ENCODE data around the gene DUT. TPM values are rescaled to one million over a fixed set of nuclear protein-coding genes. Genes with fewer than 3 reads are reported as not detected.
"Not testable (repeated sequence)": the region's sequence is repeated elsewhere in the genome, so short reads cannot be mapped to it uniquely, and the experiment has no call there.

The DUT gene
- 133 TPM for polyA plus RNA-seq (2013, experiment 1 of 2; ENCODE audit: insufficient read length)
- polyA plus RNA-seq (2013, experiment 2 of 2; ENCODE audit: insufficient read length) = 78.3 TPM

DNA sequence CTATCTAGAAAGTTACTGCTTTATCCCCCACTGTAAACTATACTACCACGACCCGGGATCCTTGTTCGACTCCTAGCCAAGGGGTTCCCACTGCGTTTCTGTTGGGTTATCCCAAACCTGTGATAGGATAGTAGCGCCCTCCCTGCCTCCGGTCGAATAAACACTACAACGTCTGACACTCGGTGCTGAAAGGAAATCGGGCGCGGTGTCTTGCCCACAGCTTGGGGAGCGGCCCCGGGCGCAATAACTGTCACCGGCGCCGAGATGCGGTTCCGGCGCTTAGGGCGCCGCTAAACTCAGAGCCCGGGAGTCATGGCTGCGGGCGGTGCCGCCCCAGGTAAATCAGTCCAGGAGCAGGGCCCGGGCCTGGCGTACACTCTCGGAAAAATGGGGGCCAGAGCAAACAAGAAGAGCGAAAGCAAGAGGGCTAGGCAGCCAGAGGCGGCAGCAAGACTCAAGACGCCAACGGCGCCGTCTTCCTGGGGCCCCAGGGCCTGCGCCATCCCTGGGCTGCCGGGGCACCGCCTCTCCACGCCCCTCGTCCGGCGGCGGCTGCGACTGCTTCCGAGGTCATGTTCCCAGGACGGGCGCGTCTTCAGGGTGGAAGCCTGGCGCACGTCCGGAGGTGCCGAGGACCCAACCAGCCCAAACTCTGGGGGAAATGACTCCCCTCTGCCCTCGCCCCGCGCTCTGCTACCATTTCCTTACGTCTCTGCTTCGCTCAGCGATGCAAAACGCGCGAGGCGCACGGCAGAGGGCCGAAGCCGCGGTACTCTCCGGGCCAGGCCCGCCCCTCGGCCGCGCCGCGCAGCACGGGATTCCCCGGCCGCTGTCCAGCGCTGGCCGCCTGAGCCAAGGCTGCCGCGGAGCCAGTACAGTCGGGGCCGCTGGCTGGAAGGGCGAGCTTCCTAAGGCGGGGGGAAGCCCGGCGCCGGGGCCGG is at the start of gene DUT:
TSS of gene DUT (plus strand) at position 575 of the 941 bp plus-strand sequence. CDS start at position 662, 87 bp downstream.
- peak; percentile 83 for DNase-seq

DNA sequence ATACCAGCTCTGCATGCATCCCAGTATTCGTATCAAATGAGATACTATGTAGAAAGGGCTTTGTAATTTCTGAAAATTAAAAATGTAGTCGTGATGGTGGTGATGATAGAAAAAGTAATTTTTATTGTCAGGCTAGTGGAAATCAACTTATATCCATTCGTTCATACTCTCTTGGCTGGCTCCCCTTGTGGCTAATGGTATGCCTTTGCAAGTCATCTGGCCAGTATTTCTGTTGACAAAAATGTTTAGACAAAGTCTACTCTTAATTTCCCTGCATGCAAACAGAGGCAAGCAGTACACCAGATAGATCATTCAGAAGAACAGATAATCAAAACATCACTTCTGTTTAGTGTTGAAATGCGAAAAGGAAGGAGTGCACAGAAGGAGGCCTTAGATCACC is 49.6 kb upstream of the DUT start:
- DNase-seq = no peak

DNA sequence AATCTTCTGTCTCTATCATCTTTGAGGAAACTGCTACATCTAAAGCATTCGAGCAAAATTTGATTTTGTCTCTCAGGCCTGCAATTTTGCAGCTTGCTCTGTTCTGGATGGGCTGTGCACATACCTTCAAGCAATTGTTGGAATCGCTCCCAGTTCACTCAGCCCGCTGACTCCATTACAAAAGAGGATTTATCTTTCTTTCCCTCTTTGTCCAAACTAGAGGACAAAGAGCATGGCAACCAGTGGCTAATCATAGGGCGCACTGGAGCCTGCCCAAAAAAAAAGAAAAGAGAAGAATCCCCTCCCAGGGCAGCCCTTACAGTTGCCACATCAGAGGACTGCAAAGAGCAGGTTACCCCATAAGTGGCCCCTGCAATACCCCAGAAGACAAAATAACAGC is 49.0 kb upstream of the DUT start:
- no peak for DNase-seq

DNA sequence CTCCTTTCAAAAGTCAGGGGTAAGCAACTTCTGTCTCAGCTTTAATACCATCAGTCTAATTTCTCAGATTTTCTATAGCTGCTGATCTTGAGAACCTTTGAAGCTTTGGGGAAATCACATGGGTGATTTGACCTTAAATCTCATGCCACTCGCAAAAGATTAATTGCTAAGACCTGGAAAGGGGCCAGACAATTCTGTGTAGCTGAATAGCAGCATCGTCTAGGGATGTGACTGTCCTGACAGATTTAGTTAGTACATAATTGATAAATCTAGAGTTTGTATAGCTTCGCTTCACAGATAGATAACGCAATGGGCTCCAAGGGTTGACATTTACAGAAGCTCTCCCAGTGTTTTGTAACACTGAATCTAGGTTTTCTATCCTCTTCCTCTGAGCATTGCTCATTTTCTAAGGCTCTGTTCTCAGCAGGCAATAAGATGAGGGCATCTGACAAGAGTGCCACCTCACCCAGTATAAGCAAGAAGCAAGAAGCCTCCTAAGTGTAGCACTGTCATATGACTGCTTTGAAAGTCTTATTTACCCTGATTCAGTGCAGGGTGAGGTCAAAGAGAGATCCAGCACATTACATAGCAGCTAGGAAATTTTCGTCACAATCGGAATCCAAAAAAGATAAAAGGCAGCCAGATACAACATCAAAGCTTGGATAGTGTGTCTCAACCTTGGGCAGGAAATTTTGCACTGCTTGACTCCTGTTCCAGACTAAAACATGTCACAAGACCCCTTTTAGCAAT is 47.7 kb upstream of the DUT start:
- DNase-seq = no peak

DNA sequence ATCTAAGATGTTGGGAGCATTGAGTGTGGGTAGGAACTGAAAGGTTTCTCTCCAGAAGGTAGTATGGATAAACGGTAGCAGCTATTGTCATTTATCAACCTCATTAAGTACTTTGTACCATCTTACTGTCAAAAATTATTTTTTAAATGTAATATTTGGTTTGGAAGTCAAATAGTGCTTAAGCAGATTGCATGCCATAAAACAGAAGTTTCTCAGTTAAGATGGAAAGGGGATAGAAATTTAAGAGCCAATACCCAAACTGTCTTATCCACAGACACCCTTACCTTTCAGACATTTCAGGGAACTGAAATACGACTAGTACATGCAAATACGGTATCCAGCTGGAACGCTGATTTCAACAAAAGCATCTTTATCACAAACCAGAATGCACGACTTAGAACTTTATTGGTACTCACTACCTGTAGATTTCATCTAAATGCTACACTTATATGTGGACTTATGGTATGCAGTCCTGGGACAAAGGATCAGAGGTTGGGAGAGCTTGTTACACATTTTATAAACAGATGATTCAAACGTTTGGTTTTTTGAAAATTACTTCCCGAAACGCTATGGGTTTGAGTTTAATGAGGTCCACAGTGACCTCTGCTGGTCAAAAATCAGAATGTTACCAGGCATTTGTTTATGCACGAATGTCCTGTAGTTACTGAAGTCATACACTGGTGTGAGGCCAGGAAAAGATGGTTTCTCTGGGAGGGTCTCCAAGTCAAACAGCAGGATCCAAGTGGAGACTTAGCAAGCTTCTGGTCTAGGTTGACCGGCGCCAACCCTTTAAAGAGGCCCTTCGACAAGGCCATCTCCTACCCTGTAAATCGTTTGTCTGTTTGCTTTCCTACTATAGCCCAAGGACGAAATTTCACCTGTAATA is 45.7 kb upstream of the DUT start:
- peak; percentile 80 for DNase-seq

DNA sequence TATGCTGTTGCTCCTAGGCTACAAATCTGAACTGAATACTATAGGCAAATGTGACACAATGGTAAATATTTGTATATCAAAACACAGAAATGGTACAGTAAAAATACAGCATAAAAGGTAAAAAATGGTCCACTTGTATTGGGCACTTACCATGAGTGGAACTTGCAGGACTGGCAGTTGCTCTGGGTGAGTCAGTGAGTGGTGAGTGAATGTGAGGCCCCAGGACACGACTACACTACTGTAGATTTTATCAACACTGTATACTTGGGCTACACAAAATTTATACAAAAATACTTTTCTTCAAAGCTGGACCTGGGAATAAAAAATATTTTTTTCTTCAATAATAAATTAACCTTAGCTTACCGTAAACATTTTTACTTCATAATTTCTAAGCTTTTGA is 41.6 kb upstream of the DUT start:
- DNase-seq = no peak

DNA sequence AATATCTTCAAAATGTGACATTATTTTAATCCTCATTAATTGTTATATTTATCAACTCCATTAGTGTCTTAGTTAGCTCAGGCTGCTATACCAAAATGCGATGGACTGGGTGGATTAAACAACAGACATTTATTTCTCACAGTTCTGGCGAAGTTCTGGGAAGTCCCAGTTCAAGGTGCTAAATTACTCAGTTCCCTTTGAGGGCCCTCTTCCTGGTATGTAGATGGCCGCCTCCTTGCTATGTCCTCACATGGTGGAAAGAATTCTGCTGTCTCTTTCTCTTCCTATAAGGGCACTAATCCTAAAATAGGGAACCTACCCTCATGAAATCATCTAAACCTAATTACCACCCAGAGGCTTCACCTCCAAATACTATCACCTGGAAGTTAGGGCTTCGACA is 38.8 kb upstream of the DUT start:
- DNase-seq = no peak

DNA sequence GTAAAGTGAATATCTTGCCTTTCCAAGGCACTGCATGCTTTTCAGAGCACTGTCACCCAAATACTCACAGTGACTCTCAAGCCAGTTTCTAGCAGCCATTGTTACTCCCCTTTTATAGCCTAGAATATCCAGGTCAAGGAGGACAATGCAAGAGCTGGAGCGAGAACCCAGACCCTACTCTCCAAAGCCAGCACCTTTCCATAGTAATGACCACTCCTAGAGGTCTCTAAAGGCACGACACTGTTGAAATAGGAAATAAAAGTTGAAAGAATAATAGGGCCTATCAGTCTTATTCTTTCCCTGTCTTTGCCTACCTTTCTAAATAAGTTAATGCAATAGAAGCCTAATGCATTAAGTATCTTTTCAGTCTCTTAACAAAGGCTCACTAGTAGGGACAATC is 33.6 kb upstream of the DUT start:
- no peak for DNase-seq

DNA sequence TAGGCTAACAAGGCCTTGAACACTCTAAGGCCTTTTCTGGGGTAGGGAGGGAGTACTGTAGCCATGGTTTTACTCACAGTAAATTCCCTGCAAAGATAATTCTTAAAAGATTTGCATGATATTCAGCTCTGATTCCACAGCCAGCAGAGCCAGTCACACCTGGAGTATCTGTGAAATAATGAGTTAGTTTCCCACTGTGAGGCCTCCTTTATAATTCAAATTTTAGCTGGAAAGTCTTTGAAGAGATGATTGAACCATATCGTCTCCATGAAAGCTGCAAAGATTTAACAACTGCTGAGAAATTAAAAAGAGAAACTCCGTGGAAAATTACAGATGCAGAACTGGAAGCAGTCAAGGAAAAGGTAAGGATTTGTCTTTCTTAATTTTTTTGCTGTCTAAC is 32.3 kb upstream of the DUT start:
- DNase-seq = no peak

DNA sequence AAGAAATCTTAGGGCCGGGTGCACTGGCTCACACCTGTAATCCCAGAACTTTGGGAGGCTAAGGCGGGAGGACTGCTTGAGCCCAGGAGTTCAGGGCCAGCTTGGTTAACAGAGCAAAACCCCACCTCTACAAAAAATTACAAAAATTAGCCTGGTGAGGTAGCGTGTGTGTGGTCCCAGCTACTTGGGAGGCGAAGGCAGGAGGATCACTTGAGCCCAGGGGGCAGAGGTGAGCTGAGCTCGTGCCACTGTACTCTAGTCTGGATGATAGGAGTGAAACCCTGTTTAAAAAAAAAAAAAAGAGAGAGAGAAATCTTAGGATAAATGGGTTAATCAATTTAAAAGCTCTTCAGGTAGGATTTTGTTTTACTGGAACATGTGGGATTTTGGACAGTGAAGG is 31.2 kb upstream of the DUT start:
- DNase-seq = no peak

DNA sequence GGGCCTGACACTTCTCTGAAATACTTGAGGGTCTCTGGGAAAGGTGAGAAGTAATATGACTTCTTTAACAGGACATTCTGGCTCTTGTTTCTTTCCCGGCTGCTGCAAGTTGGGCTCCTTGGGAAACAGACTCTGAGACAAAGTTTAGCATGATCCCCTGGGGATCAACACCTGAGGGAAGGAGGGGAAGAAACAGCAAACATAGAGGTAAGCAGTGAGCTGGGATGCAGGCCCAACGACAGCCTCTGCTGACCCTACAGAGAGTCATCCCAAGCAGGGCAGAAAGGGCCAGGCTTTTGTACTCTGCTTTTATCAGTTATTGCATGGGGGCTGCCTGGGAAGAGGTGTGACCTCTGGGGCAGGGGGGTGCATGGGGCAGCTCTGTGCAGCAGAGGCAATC is 26.8 kb upstream of the DUT start:
- no peak for DNase-seq

DNA sequence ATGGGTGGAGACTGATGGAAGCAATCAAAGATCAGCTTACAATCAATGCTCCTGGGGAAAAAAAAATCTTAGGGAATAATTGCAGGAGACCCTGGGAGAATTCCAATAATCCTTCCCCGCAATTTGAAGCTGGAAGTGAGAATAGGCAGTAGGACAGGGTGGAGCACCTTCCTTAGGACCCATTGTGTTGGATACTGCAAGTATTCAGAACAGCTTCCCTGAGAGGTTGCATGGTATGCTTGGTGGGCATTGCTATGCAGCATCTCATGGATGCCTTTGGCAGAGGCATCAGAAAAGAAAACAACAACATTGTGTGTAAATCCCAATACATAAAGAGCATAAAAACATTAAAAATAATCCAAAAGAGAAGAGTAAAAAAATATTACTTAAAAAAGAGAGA is 24.6 kb upstream of the DUT start:
- no peak for DNase-seq

DNA sequence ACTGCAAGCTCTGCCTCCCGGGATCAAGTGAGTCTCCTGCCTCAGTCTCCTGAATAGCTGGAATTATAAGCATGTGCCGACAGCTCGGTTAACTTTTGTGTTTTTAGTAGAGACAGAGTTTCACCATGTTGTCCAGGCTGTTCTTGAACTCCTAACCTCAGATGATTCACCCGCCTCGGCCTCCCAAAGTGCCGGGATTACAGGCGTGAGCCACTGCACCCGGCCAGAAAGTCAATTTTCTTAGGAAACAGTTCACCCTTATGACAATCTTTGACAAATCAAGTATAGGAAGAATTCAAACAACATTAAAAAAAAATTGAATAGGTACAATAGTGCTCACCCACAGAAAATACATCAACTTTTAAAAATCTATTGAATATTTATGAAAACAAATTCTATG is 23.6 kb upstream of the DUT start:
- no peak for DNase-seq

DNA sequence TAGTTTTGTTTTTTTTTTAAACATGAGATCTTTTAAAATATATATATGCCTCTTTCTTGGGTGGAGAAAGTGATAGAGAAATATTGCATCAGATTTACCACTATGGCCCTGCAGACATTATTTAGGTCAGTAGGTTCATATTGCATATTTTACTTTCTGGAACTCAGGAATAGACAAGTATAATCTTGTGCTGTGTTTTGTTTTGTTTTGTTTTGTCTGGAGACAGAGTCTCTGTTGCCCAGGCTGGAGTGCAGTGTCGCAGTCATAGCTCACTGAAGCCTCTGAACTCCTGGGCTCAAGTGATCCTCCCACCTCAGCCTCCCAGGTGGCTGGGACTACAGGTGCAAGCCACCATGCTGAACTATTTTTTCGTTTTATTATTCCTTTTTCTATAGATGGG is 21.5 kb upstream of the DUT start:
- DNase-seq = no peak

DNA sequence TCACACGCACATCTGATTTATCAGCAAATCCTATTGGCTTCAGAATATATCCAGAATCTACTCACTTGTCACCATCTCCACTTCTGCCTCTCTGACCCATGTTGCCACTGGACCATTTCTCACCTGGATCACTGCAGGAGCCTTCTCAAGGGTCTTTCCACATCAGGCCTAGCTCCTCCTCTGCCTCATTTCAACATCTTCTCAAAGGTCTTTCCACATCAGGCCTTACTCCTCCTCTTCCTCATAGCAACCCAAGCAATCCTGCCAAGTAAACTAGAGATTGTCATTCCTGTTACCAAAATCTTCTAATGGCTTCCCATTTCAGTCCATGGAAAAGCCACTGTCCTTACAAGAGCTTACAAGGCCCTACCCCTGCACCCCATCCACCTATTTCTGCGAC is 18.0 kb upstream of the DUT start:
- DNase-seq = no peak

DNA sequence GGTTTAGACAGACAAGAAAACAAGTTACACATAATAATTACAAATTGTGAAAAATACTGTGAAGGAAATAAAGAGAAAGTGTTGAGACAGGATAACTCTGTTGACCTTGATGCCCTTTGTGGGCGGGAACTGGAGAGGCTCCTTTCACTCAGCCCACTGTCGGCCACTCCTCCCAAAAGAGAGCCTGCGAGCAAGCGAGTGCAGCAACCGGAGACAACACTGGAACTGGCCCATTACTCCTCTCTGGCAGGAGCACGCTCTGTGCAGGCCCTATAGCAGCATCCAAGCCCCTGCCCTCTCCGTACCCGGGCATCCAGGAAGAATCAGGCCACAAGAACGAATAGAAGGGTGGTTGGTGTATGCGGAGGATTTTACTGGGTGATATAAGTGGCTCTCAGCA is 16.2 kb upstream of the DUT start:
- no peak for DNase-seq

DNA sequence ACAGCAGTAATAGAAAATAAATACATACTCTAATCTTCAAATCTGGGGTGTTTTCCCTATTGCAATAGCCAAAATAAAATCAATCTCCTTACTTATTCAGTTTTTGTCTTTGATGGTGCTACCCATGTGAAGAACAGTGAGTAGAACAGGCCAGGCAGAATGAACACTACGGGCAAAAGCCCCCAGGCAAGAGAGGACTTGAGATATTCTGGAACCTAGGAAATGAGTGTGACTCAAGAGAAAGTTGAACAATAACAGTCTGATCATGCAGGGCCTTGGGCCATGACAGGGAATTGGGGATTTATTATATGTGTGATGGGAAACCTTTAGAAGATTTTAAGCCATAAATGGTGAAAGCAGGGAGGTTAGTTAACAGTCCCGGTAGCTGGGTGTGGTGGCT is 14.0 kb upstream of the DUT start:
- DNase-seq = no peak

DNA sequence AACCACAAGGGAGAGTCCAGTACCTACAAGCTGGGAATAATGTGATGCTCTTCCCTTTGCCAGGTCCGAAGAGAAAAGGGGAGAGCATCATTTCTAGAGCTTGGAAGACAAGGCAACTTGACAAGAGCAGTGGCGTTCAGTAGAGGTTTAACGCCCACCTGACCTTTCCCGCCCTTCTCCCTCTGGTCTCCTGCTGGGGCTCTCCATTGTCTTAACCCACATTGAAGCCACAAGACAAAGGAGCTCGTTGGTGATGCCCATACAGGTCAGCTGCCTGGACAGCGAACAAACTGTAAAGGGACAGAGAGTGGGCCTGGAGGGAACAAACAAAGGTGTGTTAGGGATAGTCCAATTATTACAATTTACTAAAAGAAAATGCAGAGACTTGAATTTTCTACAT is 13.1 kb upstream of the DUT start:
- DNase-seq = no peak

DNA sequence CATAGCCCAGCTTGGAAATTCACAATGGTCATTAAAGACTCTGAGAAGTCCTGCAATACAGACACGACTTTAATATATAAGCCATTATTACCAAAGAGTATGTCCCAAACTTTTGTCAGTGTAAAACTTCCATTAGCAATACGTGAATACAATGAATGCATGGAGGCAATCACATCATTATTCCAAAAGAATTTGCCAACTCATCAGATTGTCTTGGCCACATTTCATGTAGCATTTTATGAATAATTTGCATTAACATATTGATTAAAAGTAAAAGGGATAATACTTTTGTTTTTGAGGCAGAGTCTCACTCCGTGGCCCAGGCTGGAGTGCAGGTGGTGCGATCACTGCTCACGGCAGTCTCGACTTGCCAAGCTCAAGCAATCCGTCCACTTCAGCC is 7.9 kb upstream of the DUT start:
- DNase-seq = no peak

DNA sequence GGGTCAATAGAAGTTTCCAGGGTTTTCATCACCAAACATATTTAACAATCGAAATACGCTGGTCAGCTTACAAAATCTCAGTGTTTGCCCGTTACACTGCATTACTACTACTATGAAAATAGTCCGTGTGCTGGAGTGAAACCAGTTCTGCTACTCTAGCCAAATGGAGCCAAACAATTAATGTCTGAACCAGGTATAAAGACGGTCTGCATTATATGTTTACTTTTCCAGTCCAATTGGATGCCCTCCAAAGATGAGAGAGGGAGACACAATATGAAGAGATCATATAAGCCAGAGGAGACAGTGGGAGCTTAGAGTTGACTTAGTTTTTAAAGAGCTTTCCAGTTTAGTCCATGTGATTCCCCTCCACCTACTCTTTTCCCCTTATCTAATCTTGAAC is 6.3 kb upstream of the DUT start:
- no peak for DNase-seq

DNA sequence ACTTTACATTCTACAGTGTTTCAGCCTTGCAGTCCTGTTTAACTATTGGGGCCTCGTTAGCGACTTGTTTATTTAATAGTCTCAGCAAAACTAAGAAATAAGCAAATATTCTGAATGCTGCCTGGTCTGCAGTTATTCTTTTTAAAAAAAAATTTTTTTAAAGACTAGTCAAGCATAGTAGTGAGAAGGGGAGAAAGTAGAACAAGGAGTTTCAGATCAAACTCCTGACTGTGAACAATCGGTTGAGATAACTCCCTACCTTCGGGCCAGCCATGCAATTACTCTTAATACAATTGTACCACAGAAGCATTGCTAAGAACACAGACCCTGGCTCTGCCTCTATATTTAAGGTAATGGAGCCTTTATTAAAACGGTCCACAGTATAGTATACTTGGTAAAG is 5.8 kb upstream of the DUT start:
- no peak for DNase-seq

DNA sequence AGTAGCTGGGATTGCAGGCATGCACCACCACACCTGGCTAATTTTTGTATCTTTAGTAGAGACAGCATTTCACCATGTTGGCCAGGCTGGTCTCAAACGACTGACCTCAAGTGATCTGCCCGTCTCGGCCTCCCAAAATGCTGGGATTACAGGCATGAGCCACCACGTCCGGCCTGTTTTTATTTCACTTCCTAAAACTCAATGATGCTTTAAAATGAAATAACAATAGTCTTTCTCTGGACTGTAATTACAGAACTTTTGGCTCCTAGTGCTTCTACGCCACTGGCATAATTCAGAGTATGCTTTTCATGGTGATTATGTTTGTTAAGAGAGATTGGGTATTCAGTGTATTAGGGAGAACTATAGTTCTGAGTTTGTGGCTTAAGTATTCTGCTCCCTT is 5.0 kb upstream of the DUT start:
- not testable (repeated sequence) for DNase-seq
